Measurements from ENCODE around the gene SPAG8. TPM values are rescaled to one million over a fixed set of nuclear protein-coding genes. Genes with fewer than 3 reads are reported as not detected.

Gene SPAG8
- total RNA-seq, 1 experiment from 2014 or later, result 0.50 TPM

DNA sequence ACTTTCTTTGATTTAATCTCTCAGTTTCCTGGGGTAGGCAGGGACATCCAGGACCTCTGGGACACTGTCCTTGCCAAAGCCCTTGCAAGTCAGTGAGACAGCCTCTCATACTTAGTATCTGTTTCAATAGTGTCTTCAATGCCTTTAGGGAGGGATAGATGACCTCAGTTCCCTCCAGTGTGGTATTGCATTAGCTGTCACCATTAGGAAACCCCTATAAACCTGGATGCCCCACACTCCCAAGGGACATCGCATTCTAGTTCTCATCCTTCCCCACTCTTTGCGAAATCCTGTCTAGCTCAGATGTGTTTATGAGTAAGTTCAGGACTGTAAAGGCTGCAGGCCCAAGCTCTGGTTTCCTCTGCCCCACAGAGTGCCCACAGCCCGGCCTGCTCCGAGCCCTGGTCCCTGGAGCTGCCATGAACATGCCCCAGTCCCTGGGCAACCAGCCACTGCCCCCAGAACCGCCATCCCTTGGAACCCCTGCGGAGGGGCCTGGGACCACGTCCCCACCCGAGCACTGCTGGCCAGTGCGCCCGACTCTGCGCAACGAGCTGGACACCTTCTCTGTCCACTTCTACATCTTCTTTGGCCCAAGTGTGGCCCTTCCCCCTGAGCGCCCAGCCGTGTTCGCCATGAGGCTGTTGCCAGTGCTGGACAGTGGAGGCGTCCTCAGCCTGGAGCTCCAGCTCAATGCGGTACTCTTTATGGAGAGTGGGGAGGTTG lies 30.1 kb upstream of the SPAG8 start:
- H3K4ac ChIP-seq (ENCODE audit: low read depth, low read length), result no peak overlapping the region
- H3K27me3 ChIP-seq (ENCODE audit: insufficient read depth, low read length), result no peaks in the 10 kb centered on the region; the same call in 1 of the 2 replicates
- no peak overlapping the region for H3K27ac ChIP-seq (ENCODE audit: insufficient read length, low read depth, low read length)
- H2AK5ac ChIP-seq (ENCODE audit: insufficient read length, low read length), result no peak overlapping the region
- H4K5ac ChIP-seq (ENCODE audit: insufficient read length, low read depth, low read length), result no peak overlapping the region
- H2BK120ac ChIP-seq (ENCODE audit: low read depth, low read length, poor library complexity, severe bottlenecking), result no peak overlapping the region
- H3K4me1 Mint-ChIP-seq, result peaks cover 31 to 39% of the 10 kb centered on the region in 2 experiments
- H3K79me2 ChIP-seq (ENCODE audit: insufficient read depth, low read length), result no peaks in the 10 kb centered on the region
- H3K14ac ChIP-seq (ENCODE audit: insufficient read depth, low read length), result no peak overlapping the region; the same call in 1 of the 2 replicates
- no peak overlapping the region for H2AFZ ChIP-seq (ENCODE audit: low read length)
- no peak overlapping the region for H3K23ac ChIP-seq (ENCODE audit: insufficient read length, low read depth, low read length)
- no peaks in the 10 kb centered on the region for H3K79me1 ChIP-seq (ENCODE audit: insufficient read depth, low read depth, low read length, poor library complexity, severe bottlenecking)
- no peak overlapping the region for H3K9ac ChIP-seq (ENCODE audit: extremely low read depth, insufficient read length, low read length)
- DNase-seq, result no peak
- H3K36me3 Mint-ChIP-seq (ENCODE audit: insufficient read depth in 1 of 3, low read depth in 3 of 3), result peaks cover 0 to 5% (median under 1%) of the 10 kb centered on the region in 3 experiments; a peak in 4 of 7 replicates
- H2BK5ac ChIP-seq (ENCODE audit: insufficient read length, low read length), result no peak overlapping the region
- H4K91ac ChIP-seq (ENCODE audit: insufficient read length, low read depth, low read length), result no peak overlapping the region
- peaks cover 7% of the 10 kb centered on the region for H3K23me2 ChIP-seq (ENCODE audit: insufficient read length, low read depth, low read length, poor library complexity, severe bottlenecking)
- peaks cover 14% of the 10 kb centered on the region; the same call in 1 of the 2 replicates for H3K4me1 ChIP-seq (ENCODE audit: insufficient read depth, low read length)
- no peak overlapping the region for H3K56ac ChIP-seq (ENCODE audit: insufficient read length, low read depth, low read length)
- peaks cover 28% of the 10 kb centered on the region for H3K27me3 Mint-ChIP-seq (ENCODE audit: low read depth)
- H3K27ac Mint-ChIP-seq, result no peak overlapping the region
- no CpG with 5 or more reads among the region's 17 CpGs for WGBS (ENCODE audit: extremely low coverage, insufficient read length, low lambda C conversion rate)
- no peak overlapping the region for H2BK12ac ChIP-seq (ENCODE audit: insufficient read length, low read depth, low read length)
- H2BK15ac ChIP-seq (ENCODE audit: low read depth, low read length), result no peak overlapping the region
- no peaks in the 10 kb centered on the region for H4K20me1 ChIP-seq (ENCODE audit: control insufficient read depth, insufficient read depth, insufficient read length)
- no peak overlapping the region for H3K18ac ChIP-seq (ENCODE audit: insufficient read length, low read depth, low read length)
- no peak overlapping the region for H3K4me3 Mint-ChIP-seq
- no peak overlapping the region for H3T11ph ChIP-seq (ENCODE audit: low read length)
- H4K8ac ChIP-seq (replicated peaks; ENCODE audit: insufficient read length, low read depth, low read length), result no peak overlapping the region
- no peak overlapping the region for H2BK20ac ChIP-seq (ENCODE audit: low read depth, low read length, poor library complexity, severe bottlenecking)
- TF ChIP-seq, protein P1, sequence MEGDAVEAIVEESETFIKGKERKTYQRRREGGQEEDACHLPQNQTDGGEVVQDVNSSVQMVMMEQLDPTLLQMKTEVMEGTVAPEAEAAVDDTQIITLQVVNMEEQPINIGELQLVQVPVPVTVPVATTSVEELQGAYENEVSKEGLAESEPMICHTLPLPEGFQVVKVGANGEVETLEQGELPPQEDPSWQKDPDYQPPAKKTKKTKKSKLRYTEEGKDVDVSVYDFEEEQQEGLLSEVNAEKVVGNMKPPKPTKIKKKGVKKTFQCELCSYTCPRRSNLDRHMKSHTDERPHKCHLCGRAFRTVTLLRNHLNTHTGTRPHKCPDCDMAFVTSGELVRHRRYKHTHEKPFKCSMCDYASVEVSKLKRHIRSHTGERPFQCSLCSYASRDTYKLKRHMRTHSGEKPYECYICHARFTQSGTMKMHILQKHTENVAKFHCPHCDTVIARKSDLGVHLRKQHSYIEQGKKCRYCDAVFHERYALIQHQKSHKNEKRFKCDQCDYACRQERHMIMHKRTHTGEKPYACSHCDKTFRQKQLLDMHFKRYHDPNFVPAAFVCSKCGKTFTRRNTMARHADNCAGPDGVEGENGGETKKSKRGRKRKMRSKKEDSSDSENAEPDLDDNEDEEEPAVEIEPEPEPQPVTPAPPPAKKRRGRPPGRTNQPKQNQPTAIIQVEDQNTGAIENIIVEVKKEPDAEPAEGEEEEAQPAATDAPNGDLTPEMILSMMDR (conservative IDR thresholded peaks at IDR 0.05), result no peak
- H3K9me3 Mint-ChIP-seq, result no peaks in the 10 kb centered on the region
- H3K9me3 ChIP-seq (ENCODE audit: control insufficient read depth, low read depth, low read length), result no peaks in the 10 kb centered on the region
- no peak overlapping the region for H3K4me2 ChIP-seq (ENCODE audit: insufficient read depth, insufficient read length, low read length)

Data from H9 (cell line).